ENCODE measurements around the gene PDE9A.
A peak's percentile ranks its signal among the peaks of the same experiment; 100 is the strongest.
"Not testable (repeated sequence)": the region's sequence is repeated elsewhere in the genome, so short reads cannot be mapped to it uniquely, and the experiment has no call there.

The PDE9A gene

GRCh38 chr21:42796327-42797062 is 143.1 kb downstream of the PDE9A start:
- DNase-seq (ENCODE audit: low read depth in 2 of 2), result no peak

GRCh38 chr21:42797522-42797921 is 144.1 kb downstream of the PDE9A start:
- DNase-seq (ENCODE audit: low read depth in 2 of 2), result no peak

GRCh38 chr21:42798106-42798505 is 144.7 kb downstream of the PDE9A start:
- DNase-seq (ENCODE audit: low read depth in 2 of 2), result no peak

- peak in 1 of 2 donors; percentile 30 for DNase-seq (ENCODE audit: low read depth in 2 of 2)
Measured at GRCh38 chr21:42799516-42799915, 146.1 kb downstream of the PDE9A start.

GRCh38 chr21:42799948-42800347 is 146.5 kb downstream of the PDE9A start:
- no peak for DNase-seq (ENCODE audit: low read depth in 2 of 2)

GRCh38 chr21:42801616-42802015 is 148.2 kb downstream of the PDE9A start:
- DNase-seq (ENCODE audit: low read depth in 2 of 2), result not testable (repeated sequence)

GRCh38 chr21:42806509-42807140 is 153.2 kb downstream of the PDE9A start:
- DNase-seq (ENCODE audit: low read depth in 2 of 2), result no peak

- DNase-seq (ENCODE audit: low read depth in 2 of 2), result not testable (repeated sequence)
Measured at GRCh38 chr21:42807293-42807895, 154.0 kb downstream of the PDE9A start.

GRCh38 chr21:42807938-42808613 is 154.7 kb downstream of the PDE9A start:
- DNase-seq (ENCODE audit: low read depth in 2 of 2), result no peak

- DNase-seq (ENCODE audit: low read depth in 2 of 2), result no peak
Measured at GRCh38 chr21:42809171-42809570, 155.8 kb downstream of the PDE9A start.

- no peak for DNase-seq (ENCODE audit: low read depth in 2 of 2)
Measured at GRCh38 chr21:42809577-42810475, 156.4 kb downstream of the PDE9A start.

- no peak for DNase-seq (ENCODE audit: low read depth in 2 of 2)
Measured at GRCh38 chr21:42811960-42812359, 158.5 kb downstream of the PDE9A start.

- not testable (repeated sequence) for DNase-seq (ENCODE audit: low read depth in 2 of 2)
Measured at GRCh38 chr21:42812528-42813241, 159.3 kb downstream of the PDE9A start.

- no peak for DNase-seq (ENCODE audit: low read depth in 2 of 2)
Measured at GRCh38 chr21:42815217-42815616, 161.8 kb downstream of the PDE9A start.

- DNase-seq (ENCODE audit: low read depth in 2 of 2), result peak; percentile 50 to 53
Measured at GRCh38 chr21:42818328-42818749, 164.9 kb downstream of the PDE9A start.

GRCh38 chr21:42819861-42820615 is 166.6 kb downstream of the PDE9A start:
- DNase-seq (ENCODE audit: low read depth in 2 of 2), result no peak

- no peak for DNase-seq (ENCODE audit: low read depth in 2 of 2)
Measured at GRCh38 chr21:42820616-42821465, 167.4 kb downstream of the PDE9A start.

All from stimulated activated CD4-positive, alpha-beta T cell treated with anti-CD3 and anti-CD28 coated beads, Interleukin-4, amount 100 ng/mL, for 48 hours (primary cell).